ENCODE results near the gene HLA-DOB. TPM values are rescaled to one million over a fixed set of nuclear protein-coding genes. Genes with fewer than 3 reads are reported as not detected.
A peak's percentile ranks its signal among the peaks of the same experiment; 100 is the strongest.

Gene HLA-DOB
- total RNA-seq, 2 experiments from 2014 or later = 48.1 to 57.1 TPM

DNA sequence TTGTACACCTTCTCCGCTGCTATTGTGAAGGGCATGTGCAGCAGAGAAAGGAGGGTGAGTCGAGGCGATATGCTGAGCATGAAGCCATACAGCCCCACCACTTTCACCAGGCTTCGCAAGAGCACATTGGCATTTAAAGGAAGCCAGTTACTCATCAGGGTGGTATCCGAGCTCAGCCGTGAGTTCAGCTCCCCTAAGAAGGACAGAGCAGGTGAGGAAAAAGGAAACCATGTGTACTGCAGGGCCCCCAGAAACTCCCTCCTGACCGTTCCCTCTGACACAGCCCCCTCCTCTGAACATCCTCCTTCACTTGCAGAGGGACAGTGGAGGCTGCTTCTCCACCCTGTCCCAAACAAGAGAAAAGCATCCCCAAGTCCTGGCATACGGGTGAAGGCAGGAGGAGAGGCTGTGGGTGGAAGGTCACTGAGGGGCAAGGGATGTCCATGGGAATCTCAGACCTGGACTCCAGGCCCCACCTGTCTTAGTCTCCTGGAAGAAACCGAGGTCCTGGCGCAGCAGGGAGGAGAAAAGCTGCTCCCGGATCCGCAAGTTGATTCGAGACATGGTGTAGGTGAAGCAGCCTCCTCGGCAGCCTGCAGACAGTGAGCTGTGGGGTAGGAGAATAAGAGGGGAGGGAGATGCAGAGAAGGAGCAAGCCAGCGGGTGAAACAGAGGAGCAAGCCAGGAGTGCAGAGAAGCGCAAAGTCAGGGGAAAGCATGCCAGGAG, 18.5 kb upstream of the HLA-DOB start:
- intact Hi-C loops (cut with micrococcal nuclease; ENCODE audit: unreplicated experiment) = no loop called here
- Histone ChIP-seq H3K9me3 (ENCODE audit: low read length) (no peaks in the 10 kb centered on the region), H3K36me3 (ENCODE audit: insufficient read depth, low read length) (peaks cover 84% of the 10 kb centered on the region), H3K4me2 (ENCODE audit: low read length) (peak overlapping the region; percentile 99; the same call in 1 of the 2 replicates), H3K9me2 (ENCODE audit: insufficient read depth, low read length) (no peaks in the 10 kb centered on the region), H3K4me1 (ENCODE audit: insufficient read depth, low read length, poor library complexity, severe bottlenecking) (peaks cover 28% of the 10 kb centered on the region), H3K79me2 (ENCODE audit: insufficient read depth, low read depth, low read length) (peaks cover 28% of the 10 kb centered on the region), H3K27ac (ENCODE audit: low read depth, low read length, poor library complexity, severe bottlenecking) (no peak overlapping the region), H3K4me3 (ENCODE audit: low read depth, low read length, poor library complexity, severe bottlenecking) (no peak overlapping the region), H2AFZ (ENCODE audit: low read length) (no peak overlapping the region), H4K20me1 (ENCODE audit: insufficient read depth, low read length) (no peaks in the 10 kb centered on the region; the same call in 1 of the 2 replicates)
- ChIA-PET CTCF (ENCODE audit: unreplicated experiment) (no interaction called here), POLR2A (interaction anchor here (0.6 to 1.5 kb wide), 2 partner anchors 33 to 272 kb away, joined by 3 to 4 read pairs; no protein-coding TSS in a partner anchor)
- no peak for DNase-seq (ENCODE audit: low spot score)
- BruUV-seq (replicated peaks) = no TSS peak
- TF ChIP-seq, protein P1, sequence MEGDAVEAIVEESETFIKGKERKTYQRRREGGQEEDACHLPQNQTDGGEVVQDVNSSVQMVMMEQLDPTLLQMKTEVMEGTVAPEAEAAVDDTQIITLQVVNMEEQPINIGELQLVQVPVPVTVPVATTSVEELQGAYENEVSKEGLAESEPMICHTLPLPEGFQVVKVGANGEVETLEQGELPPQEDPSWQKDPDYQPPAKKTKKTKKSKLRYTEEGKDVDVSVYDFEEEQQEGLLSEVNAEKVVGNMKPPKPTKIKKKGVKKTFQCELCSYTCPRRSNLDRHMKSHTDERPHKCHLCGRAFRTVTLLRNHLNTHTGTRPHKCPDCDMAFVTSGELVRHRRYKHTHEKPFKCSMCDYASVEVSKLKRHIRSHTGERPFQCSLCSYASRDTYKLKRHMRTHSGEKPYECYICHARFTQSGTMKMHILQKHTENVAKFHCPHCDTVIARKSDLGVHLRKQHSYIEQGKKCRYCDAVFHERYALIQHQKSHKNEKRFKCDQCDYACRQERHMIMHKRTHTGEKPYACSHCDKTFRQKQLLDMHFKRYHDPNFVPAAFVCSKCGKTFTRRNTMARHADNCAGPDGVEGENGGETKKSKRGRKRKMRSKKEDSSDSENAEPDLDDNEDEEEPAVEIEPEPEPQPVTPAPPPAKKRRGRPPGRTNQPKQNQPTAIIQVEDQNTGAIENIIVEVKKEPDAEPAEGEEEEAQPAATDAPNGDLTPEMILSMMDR (conservative IDR thresholded peaks at IDR 0.05; ENCODE audit: low read length) = no peak
- no peak for TF ChIP-seq EZH2phosphoT487 (IDR thresholded peaks at IDR 0.05; ENCODE audit: borderline replicate concordance, low read depth, low read length)

DNA sequence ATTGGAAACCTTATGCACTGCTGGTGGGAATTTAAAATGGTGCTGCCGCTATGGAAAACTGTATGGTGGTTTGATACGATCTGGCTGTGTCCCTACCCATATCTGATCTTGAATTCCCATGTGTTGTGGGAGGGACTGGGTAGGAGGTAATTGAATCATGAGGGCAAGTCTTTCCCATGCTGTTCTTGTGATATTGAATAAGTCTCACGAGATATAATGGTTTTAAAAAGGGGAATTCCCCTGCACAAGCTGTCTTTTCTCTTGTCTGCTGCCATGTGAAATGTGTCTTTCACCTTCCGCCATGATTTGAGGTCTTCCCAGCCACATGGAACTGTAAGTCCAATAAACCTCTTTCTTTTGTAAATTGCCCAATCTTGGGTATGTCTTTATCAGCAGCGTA, 16.9 kb upstream of the HLA-DOB start:
- ChIA-PET POLR2A (interaction anchor here (1.5 kb wide), 1 partner anchor 34 kb away, joined by 4 read pairs; no protein-coding TSS in a partner anchor), CTCF (ENCODE audit: unreplicated experiment) (no interaction called here)
- intact Hi-C loops (cut with micrococcal nuclease; ENCODE audit: unreplicated experiment) = no loop called here
- H3K27ac ChIP-seq (ENCODE audit: low read depth, low read length, poor library complexity, severe bottlenecking) = no peak overlapping the region
- BruUV-seq (replicated peaks) = TSS peak; percentile 8
- H3K4me1 ChIP-seq (ENCODE audit: insufficient read depth, low read length, poor library complexity, severe bottlenecking) = peaks cover 26% of the 10 kb centered on the region
- no peak overlapping the region for H2AFZ ChIP-seq (ENCODE audit: low read length)
- DNase-seq (ENCODE audit: low spot score) = no peak
- H3K4me2 ChIP-seq (ENCODE audit: low read length) = no peak overlapping the region
- no peaks in the 10 kb centered on the region for H3K9me2 ChIP-seq (ENCODE audit: insufficient read depth, low read length)
- peaks cover 28% of the 10 kb centered on the region for H3K79me2 ChIP-seq (ENCODE audit: insufficient read depth, low read depth, low read length)
- H3K4me3 ChIP-seq (ENCODE audit: low read depth, low read length, poor library complexity, severe bottlenecking) = no peak overlapping the region
- H3K36me3 ChIP-seq (ENCODE audit: insufficient read depth, low read length) = peaks cover 89% of the 10 kb centered on the region
- TF ChIP-seq EZH2phosphoT487 (IDR thresholded peaks at IDR 0.05; ENCODE audit: borderline replicate concordance, low read depth, low read length) = no peak
- TF ChIP-seq, protein P1 (conservative IDR thresholded peaks at IDR 0.05; ENCODE audit: low read length) = no peak
- no peaks in the 10 kb centered on the region; the same call in 1 of the 2 replicates for H4K20me1 ChIP-seq (ENCODE audit: insufficient read depth, low read length)
- no peaks in the 10 kb centered on the region for H3K9me3 ChIP-seq (ENCODE audit: low read length)

DNA sequence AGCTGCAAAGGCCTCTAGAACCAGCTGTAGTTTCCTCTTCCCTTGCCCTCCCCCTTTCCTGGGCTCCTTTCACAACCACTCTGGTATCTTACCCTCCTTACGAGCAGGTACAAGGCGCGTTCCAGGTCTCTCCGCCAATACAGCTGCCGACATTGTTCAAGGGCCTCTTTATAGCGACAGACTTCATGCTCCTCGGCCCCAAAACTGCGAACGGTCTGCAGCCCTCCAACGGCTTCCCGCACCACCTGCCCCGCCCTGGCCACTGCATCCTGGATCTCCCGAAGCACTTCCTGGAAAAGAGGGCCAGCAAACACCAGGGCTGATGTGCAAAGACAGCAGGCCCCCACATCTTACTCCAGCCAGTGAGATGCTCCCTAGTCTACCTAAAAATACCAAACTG, 15.7 kb upstream of the HLA-DOB start:
- BruUV-seq (replicated peaks) = no TSS peak
- no peak overlapping the region for H2AFZ ChIP-seq (ENCODE audit: low read length)
- intact Hi-C loops (cut with micrococcal nuclease; ENCODE audit: unreplicated experiment) = no loop called here

More for the DNA sequence above, 15.7 kb upstream of the HLA-DOB start:
- Histone ChIP-seq H3K4me2 (ENCODE audit: low read length) (no peak overlapping the region), H4K20me1 (ENCODE audit: insufficient read depth, low read length) (no peaks in the 10 kb centered on the region; the same call in 1 of the 2 replicates), H3K79me2 (ENCODE audit: insufficient read depth, low read depth, low read length) (peaks cover 20% of the 10 kb centered on the region), H3K9me3 (ENCODE audit: low read length) (no peaks in the 10 kb centered on the region), H3K4me3 (ENCODE audit: low read depth, low read length, poor library complexity, severe bottlenecking) (no peak overlapping the region), H3K27ac (ENCODE audit: low read depth, low read length, poor library complexity, severe bottlenecking) (no peak overlapping the region), H3K9me2 (ENCODE audit: insufficient read depth, low read length) (no peaks in the 10 kb centered on the region), H3K36me3 (ENCODE audit: insufficient read depth, low read length) (peaks cover 98% of the 10 kb centered on the region), H3K4me1 (ENCODE audit: insufficient read depth, low read length, poor library complexity, severe bottlenecking) (peaks cover 26% of the 10 kb centered on the region)
- POLR2A ChIA-PET = interaction anchor here (0.5 to 1.2 kb wide), 2 partner anchors 12 to 969 kb away, joined by 3 read pairs; no protein-coding TSS in a partner anchor
- CTCF ChIA-PET (ENCODE audit: unreplicated experiment) = no interaction called here
- TF ChIP-seq, protein P1 (conservative IDR thresholded peaks at IDR 0.05; ENCODE audit: low read length) = no peak
- no peak for TF ChIP-seq EZH2phosphoT487 (IDR thresholded peaks at IDR 0.05; ENCODE audit: borderline replicate concordance, low read depth, low read length)
- no peak for DNase-seq (ENCODE audit: low spot score)
